ENCODE results near the gene CHST3. TPM values are rescaled to one million over a fixed set of nuclear protein-coding genes. Genes with fewer than 3 reads are reported as not detected.

The CHST3 gene
- polyA plus RNA-seq, 4 donors, result 0.22 to 7.7 (median 2.5) TPM

DNA sequence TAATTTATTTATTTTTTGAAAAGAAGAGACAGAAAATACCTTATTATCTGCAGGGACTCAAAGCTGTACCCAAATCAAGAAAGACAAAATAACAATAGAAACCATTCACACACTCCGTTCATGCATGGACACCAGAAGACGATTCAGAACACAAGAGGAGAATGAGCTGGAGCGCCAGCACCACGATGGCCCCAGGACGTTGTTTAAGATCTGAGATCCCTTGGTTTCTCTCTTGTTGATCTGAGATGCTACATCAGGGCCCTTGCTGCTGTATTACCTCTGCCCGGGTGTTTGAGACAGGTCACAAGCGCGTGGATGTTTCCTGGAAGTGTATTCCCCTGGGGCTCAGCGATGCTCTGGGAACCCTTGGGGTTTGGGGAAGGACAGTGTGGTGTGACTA lies 46.8 kb downstream of the CHST3 start:
- WGBS, 3 donors, result 93 to 97% (median 93%) methylated on average over 9 of the region's 9 CpGs
- H3K36me3 ChIP-seq (ENCODE audit: control insufficient read depth in 3 of 3, insufficient read depth in 2 of 3, low read depth in 1 of 3, low read length in 3 of 3), result peaks cover 0 to 12% (median 0%) of the 10 kb centered on the region in 3 donors
- FAIRE-seq (no peak), DNase-seq (no peak)
- H3K4me1 ChIP-seq (ENCODE audit: control insufficient read depth in 3 of 3, insufficient read depth in 2 of 3, low read depth in 1 of 3, low read length in 2 of 3), result peaks cover 0 to 25% (median 0%) of the 10 kb centered on the region in 3 donors
- H3K4me3 ChIP-seq (ENCODE audit: low read depth in 1 of 3, low read length in 3 of 3), result no peak overlapping the region
- no peaks in the 10 kb centered on the region for H3K27me3 ChIP-seq (ENCODE audit: control insufficient read depth in 3 of 3, insufficient read depth in 3 of 3, low read length in 3 of 3)
- no peaks in the 10 kb centered on the region for H3K9me3 ChIP-seq (ENCODE audit: control insufficient read depth in 2 of 2, insufficient read depth in 1 of 2, low read depth in 1 of 2, low read length in 1 of 2)
- H3K27ac ChIP-seq (ENCODE audit: low read depth in 1 of 3, low read length in 2 of 3), result no peak overlapping the region

DNA sequence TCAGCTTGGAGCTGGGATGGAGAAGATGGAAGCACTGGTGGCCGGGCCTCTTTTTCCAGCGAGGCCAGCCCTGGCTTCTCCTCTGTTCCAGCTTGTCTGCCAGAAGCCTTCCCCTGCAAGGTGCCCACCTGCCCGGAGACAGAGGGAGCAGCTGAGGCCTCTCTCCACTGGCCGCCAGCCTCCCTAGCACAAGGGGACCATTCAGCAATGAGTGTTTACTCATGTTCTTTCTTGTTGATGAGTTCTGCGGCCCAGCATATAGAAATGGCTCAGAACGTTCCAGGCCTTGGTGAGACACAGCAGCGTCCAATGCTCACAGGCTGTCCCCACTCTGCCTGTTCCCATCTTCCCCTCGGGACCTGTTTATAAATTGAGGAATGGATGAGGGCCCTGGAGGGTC lies 47.3 kb downstream of the CHST3 start:
- Histone ChIP-seq H3K4me3 (ENCODE audit: low read depth in 1 of 3, low read length in 3 of 3) (no peak overlapping the region), H3K4me1 (ENCODE audit: control insufficient read depth in 3 of 3, insufficient read depth in 2 of 3, low read depth in 1 of 3, low read length in 2 of 3) (peaks cover 0 to 29% (median 0%) of the 10 kb centered on the region in 3 donors), H3K9me3 (ENCODE audit: control insufficient read depth in 2 of 2, insufficient read depth in 1 of 2, low read depth in 1 of 2, low read length in 1 of 2) (no peaks in the 10 kb centered on the region), H3K27ac (ENCODE audit: low read depth in 1 of 3, low read length in 2 of 3) (no peak overlapping the region), H3K27me3 (ENCODE audit: control insufficient read depth in 3 of 3, insufficient read depth in 3 of 3, low read length in 3 of 3) (no peaks in the 10 kb centered on the region), H3K36me3 (ENCODE audit: control insufficient read depth in 3 of 3, insufficient read depth in 2 of 3, low read depth in 1 of 3, low read length in 3 of 3) (peaks cover 0 to 11% (median 0%) of the 10 kb centered on the region in 3 donors)
- WGBS, 3 donors, result 85 to 90% (median 89%) methylated on average over 8 of the region's 8 CpGs
- no peak for FAIRE-seq
- DNase-seq, result no peak

DNA sequence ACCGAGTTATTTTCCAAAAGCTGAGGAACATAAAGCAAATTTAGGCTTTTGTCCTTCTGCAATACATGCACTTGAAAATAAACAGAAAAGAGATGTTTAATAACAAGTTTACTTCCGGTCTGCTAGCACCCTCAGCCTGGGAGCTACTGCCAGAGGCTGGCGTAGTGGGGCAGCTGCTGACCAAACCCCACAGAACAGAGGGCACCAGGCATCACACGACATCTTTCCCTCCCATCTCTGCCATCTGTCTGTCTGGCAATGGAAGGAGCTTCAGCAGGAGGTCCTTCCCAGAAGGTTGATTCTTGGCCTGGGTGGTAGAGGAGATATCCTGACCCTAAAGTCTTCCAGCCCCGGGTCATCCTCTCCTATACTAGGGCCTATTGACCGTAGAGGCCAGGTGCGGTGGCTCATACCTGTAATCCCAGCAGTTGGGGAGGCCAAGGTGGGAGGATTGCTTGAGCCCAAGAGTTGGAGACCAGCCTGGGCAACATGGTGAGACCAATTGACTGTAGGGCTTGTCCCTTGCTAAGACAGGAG lies 47.8 kb downstream of the CHST3 start:
- no peak for FAIRE-seq
- H3K27ac ChIP-seq (ENCODE audit: low read depth in 1 of 3, low read length in 2 of 3), result no peak overlapping the region

GRCh38 chr10:72012796-72013195 lies 48.6 kb downstream of the CHST3 start:
- DNase-seq, result no peak

More for the DNA sequence above, 47.8 kb downstream of the CHST3 start:
- no peak overlapping the region for H3K4me3 ChIP-seq (ENCODE audit: low read depth in 1 of 3, low read length in 3 of 3)
- H3K36me3 ChIP-seq (ENCODE audit: control insufficient read depth in 3 of 3, insufficient read depth in 2 of 3, low read depth in 1 of 3, low read length in 3 of 3), result peaks cover 0 to 9% (median 0%) of the 10 kb centered on the region in 3 donors
- peaks cover 0 to 34% (median 0%) of the 10 kb centered on the region in 3 donors for H3K4me1 ChIP-seq (ENCODE audit: control insufficient read depth in 3 of 3, insufficient read depth in 2 of 3, low read depth in 1 of 3, low read length in 2 of 3)
- DNase-seq, result no peak
- no peaks in the 10 kb centered on the region for H3K9me3 ChIP-seq (ENCODE audit: control insufficient read depth in 2 of 2, insufficient read depth in 1 of 2, low read depth in 1 of 2, low read length in 1 of 2)
- H3K27me3 ChIP-seq (ENCODE audit: control insufficient read depth in 3 of 3, insufficient read depth in 3 of 3, low read length in 3 of 3), result no peaks in the 10 kb centered on the region
- WGBS, 3 donors, result 82 to 93% (median 88%) methylated on average over 7 of the region's 7 CpGs

DNA sequence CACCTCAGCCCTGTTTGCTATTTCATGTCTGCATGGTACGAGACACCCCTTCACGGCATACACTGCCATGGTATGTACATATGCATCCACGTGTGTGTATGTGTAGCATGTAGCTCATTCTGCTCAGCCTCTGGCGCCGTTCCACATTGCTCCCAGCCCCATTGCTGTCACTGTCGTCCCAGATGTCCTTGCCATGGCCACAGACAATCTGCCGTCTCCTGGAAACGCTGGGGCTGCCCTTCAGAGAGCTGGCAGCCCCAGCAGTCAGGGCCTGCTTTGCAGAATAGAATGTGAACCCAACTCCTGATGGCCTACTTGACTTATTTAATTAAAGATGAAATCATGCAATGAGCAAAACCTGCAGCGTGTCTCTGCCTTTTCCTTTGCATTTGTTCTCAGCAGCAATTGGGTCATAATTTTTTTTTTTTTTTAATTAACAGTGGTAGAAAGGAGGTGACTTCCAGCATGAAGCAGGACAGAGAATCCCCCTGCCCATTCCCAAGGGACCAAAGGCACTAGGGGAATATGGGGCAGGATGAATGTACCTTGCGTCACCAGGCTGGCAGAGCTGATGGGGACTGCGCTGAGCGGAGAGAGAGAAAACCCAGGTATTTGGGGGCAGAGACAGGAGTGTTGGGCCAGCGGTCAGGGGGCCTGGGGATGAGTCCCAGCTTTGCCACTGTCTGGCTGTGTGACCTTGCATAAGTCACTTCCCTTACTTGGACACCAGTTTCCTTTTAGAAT lies 49.2 kb downstream of the CHST3 start:
- H3K4me1 ChIP-seq (ENCODE audit: control insufficient read depth in 3 of 3, insufficient read depth in 2 of 3, low read depth in 1 of 3, low read length in 2 of 3), result peaks cover 0 to 44% (median 0%) of the 10 kb centered on the region in 3 donors
- peaks cover 0 to 5% (median 0%) of the 10 kb centered on the region in 3 donors for H3K36me3 ChIP-seq (ENCODE audit: control insufficient read depth in 3 of 3, insufficient read depth in 2 of 3, low read depth in 1 of 3, low read length in 3 of 3)
- no peak overlapping the region for H3K4me3 ChIP-seq (ENCODE audit: low read depth in 1 of 3, low read length in 3 of 3)
- FAIRE-seq, result no peak
- 75 to 90% (median 87%) methylated on average over 13 of the region's 13 CpGs for WGBS, 3 donors
- peak overlapping the region in 1 of 3 donors; percentile 19 for H3K27ac ChIP-seq (ENCODE audit: low read depth in 1 of 3, low read length in 2 of 3)
- H3K27me3 ChIP-seq (ENCODE audit: control insufficient read depth in 3 of 3, insufficient read depth in 3 of 3, low read length in 3 of 3), result no peaks in the 10 kb centered on the region
- H3K9me3 ChIP-seq (ENCODE audit: control insufficient read depth in 2 of 2, insufficient read depth in 1 of 2, low read depth in 1 of 2, low read length in 1 of 2), result no peaks in the 10 kb centered on the region
- DNase-seq, result no peak

More at GRCh38 chr10:72012796-72013195, 48.6 kb downstream of the CHST3 start:
- no peaks in the 10 kb centered on the region for H3K9me3 ChIP-seq (ENCODE audit: control insufficient read depth in 2 of 2, insufficient read depth in 1 of 2, low read depth in 1 of 2, low read length in 1 of 2)
- peaks cover 0 to 41% (median 0%) of the 10 kb centered on the region in 3 donors for H3K4me1 ChIP-seq (ENCODE audit: control insufficient read depth in 3 of 3, insufficient read depth in 2 of 3, low read depth in 1 of 3, low read length in 2 of 3)
- H3K27ac ChIP-seq (ENCODE audit: low read depth in 1 of 3, low read length in 2 of 3), result no peak overlapping the region
- no peak for FAIRE-seq
- peaks cover 0 to 5% (median 0%) of the 10 kb centered on the region in 3 donors for H3K36me3 ChIP-seq (ENCODE audit: control insufficient read depth in 3 of 3, insufficient read depth in 2 of 3, low read depth in 1 of 3, low read length in 3 of 3)
- no peak overlapping the region for H3K4me3 ChIP-seq (ENCODE audit: low read depth in 1 of 3, low read length in 3 of 3)
- 73 to 91% (median 86%) methylated on average over 7 of the region's 7 CpGs for WGBS, 3 donors
- H3K27me3 ChIP-seq (ENCODE audit: control insufficient read depth in 3 of 3, insufficient read depth in 3 of 3, low read length in 3 of 3), result no peaks in the 10 kb centered on the region

DNA sequence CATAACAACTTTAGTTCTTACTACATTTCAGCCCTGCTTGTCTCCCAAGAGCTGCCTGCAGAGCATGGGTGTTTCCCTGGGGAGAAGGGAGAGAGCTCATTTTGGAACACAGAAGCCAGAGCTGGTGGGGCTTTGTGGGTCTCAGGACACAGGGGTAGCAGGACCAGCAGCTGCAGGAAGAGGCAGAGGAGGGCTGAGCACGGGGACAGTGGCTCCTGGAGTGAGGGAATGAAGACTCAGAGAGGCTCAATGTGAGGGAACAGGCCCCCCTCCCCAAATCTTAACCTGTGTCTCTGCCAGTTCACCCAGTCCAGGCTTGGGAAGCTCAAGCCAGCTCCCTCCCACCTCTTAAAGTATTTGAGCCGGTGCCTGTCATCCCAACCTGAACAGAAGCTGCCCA lies 50.0 kb downstream of the CHST3 start:
- H3K9me3 ChIP-seq (ENCODE audit: control insufficient read depth in 2 of 2, insufficient read depth in 1 of 2, low read depth in 1 of 2, low read length in 1 of 2), result no peaks in the 10 kb centered on the region
- no peak for DNase-seq
- H3K27me3 ChIP-seq (ENCODE audit: control insufficient read depth in 3 of 3, insufficient read depth in 3 of 3, low read length in 3 of 3), result no peaks in the 10 kb centered on the region
- H3K36me3 ChIP-seq (ENCODE audit: control insufficient read depth in 3 of 3, insufficient read depth in 2 of 3, low read depth in 1 of 3, low read length in 3 of 3), result peaks cover 0 to 5% (median 0%) of the 10 kb centered on the region in 3 donors
- no peak for FAIRE-seq
- H3K27ac ChIP-seq (ENCODE audit: low read depth in 1 of 3, low read length in 2 of 3), result peak overlapping the region in 1 of 3 donors; percentile 14
- H3K4me3 ChIP-seq (ENCODE audit: low read depth in 1 of 3, low read length in 3 of 3), result no peak overlapping the region
- 49 to 88% (median 71%) methylated on average over 2 of the region's 2 CpGs for WGBS, 3 donors
- H3K4me1 ChIP-seq (ENCODE audit: control insufficient read depth in 3 of 3, insufficient read depth in 2 of 3, low read depth in 1 of 3, low read length in 2 of 3), result peaks cover 0 to 36% (median 0%) of the 10 kb centered on the region in 3 donors

DNA sequence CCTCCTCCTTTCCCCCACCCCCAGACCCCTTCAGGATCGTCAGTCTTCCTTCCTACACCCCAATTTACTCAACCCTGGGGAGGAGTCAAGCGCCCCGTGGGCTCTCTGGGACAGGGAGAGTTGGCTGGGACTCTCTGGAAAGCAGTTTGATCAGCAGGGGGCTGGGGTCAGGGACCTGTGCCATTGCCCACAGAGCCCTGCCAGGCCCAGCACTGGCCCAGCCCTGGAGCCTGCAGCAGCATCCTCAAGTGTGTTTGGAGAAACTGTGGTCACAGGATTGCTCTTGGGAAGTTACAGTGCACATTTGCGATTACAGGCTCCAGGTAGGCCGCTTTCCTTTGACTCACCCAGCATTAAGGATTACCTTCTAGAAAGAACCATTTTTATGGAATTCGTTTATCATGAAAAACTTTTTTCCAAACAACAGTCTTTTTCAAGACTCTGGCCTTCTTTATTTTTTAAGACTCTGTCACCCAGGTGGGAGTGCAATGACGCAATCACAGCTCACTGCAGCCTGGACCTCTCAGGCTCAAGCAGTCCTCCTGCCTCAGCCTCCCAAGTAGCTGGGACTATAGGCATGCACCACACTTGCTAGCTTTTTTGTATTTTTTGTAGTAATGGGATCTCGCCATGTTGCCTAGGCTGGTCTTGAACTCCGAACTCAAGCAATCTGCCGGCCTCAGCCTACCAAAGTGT lies 50.7 kb downstream of the CHST3 start:
- Histone ChIP-seq H3K27ac (ENCODE audit: low read depth in 1 of 3, low read length in 2 of 3) (no peak overlapping the region), H3K9me3 (ENCODE audit: control insufficient read depth in 2 of 2, insufficient read depth in 1 of 2, low read depth in 1 of 2, low read length in 1 of 2) (no peaks in the 10 kb centered on the region), H3K4me1 (ENCODE audit: control insufficient read depth in 3 of 3, insufficient read depth in 2 of 3, low read depth in 1 of 3, low read length in 2 of 3) (peaks cover 0 to 31% (median 0%) of the 10 kb centered on the region in 3 donors), H3K4me3 (ENCODE audit: low read depth in 1 of 3, low read length in 3 of 3) (no peak overlapping the region), H3K27me3 (ENCODE audit: control insufficient read depth in 3 of 3, insufficient read depth in 3 of 3, low read length in 3 of 3) (no peaks in the 10 kb centered on the region), H3K36me3 (ENCODE audit: control insufficient read depth in 3 of 3, insufficient read depth in 2 of 3, low read depth in 1 of 3, low read length in 3 of 3) (peaks cover 0 to 5% (median 0%) of the 10 kb centered on the region in 3 donors)
- FAIRE-seq (no peak), DNase-seq (no peak)
- 87 to 94% (median 91%) methylated on average over 10 of the region's 10 CpGs for WGBS, 3 donors

GRCh38 chr10:72015841-72016240 lies 51.6 kb downstream of the CHST3 start:
- Histone ChIP-seq H3K27me3 (ENCODE audit: control insufficient read depth in 3 of 3, insufficient read depth in 3 of 3, low read length in 3 of 3) (no peaks in the 10 kb centered on the region), H3K4me1 (ENCODE audit: control insufficient read depth in 3 of 3, insufficient read depth in 2 of 3, low read depth in 1 of 3, low read length in 2 of 3) (peaks cover 0 to 27% (median 0%) of the 10 kb centered on the region in 3 donors), H3K9me3 (ENCODE audit: control insufficient read depth in 2 of 2, insufficient read depth in 1 of 2, low read depth in 1 of 2, low read length in 1 of 2) (no peaks in the 10 kb centered on the region), H3K4me3 (ENCODE audit: low read depth in 1 of 3, low read length in 3 of 3) (no peak overlapping the region), H3K27ac (ENCODE audit: low read depth in 1 of 3, low read length in 2 of 3) (peak overlapping the region in 1 of 3 donors; percentile 82), H3K36me3 (ENCODE audit: control insufficient read depth in 3 of 3, insufficient read depth in 2 of 3, low read depth in 1 of 3, low read length in 3 of 3) (peaks cover 0 to 5% (median 0%) of the 10 kb centered on the region in 3 donors)
- WGBS, 3 donors, result 35 to 62% (median 51%) methylated on average over 8 of the region's 8 CpGs
- DNase-seq (peak; percentile 19 to 80), FAIRE-seq (no peak)
